ENCODE measurements around the gene DCBLD1.

DCBLD1 gene

DNA sequence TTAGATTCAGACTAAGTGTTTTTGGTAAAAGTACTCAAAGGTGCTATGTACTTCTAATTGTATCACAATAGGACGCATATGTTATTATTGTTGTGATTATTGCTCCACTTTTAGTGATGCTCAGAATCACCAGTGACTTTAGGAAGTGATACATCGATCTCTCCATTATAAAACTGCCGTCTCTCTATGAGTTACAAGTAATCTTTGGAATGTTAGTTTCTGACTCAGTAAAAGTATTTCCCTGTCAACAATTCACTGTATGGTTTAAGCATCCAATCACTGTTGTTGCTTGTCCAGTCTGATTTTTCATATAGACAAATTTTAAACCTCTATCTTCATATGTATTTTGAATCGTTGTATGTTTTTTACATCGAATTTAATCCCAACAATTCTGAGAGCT is 9.4 kb downstream of the DCBLD1 start:
- TF ChIP-seq, protein P1, sequence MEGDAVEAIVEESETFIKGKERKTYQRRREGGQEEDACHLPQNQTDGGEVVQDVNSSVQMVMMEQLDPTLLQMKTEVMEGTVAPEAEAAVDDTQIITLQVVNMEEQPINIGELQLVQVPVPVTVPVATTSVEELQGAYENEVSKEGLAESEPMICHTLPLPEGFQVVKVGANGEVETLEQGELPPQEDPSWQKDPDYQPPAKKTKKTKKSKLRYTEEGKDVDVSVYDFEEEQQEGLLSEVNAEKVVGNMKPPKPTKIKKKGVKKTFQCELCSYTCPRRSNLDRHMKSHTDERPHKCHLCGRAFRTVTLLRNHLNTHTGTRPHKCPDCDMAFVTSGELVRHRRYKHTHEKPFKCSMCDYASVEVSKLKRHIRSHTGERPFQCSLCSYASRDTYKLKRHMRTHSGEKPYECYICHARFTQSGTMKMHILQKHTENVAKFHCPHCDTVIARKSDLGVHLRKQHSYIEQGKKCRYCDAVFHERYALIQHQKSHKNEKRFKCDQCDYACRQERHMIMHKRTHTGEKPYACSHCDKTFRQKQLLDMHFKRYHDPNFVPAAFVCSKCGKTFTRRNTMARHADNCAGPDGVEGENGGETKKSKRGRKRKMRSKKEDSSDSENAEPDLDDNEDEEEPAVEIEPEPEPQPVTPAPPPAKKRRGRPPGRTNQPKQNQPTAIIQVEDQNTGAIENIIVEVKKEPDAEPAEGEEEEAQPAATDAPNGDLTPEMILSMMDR (IDR thresholded peaks at IDR 0.05; ENCODE audit: insufficient read depth, low read depth, low read length, missing control alignments) = no peak
- peak; percentile 76 for DNase-seq (ENCODE audit: low read depth)
- no peak overlapping the region for H3K4me3 ChIP-seq (ENCODE audit: low read length)

DNA sequence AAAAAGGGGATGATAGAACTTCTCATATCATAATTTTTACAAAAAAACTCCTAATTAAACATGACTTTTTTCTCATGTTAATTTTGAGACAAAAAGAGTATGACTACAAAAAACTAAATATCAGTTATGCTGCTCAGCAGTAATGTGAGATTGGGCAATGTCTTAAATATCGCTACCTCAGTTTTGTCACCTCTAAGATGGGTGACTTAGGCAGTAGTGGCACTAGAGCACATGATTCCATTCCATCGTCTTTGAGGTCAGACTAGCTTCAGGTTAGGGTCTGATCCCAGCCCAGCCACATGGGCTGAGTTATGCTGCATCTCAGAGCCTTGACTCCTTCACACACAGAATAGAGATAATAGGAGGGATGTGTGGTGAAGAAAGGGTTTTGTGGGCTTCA is 11.0 kb downstream of the DCBLD1 start:
- TF ChIP-seq, protein P1 (IDR thresholded peaks at IDR 0.05; ENCODE audit: insufficient read depth, low read depth, low read length, missing control alignments) = no peak
- no peak for DNase-seq (ENCODE audit: low read depth)
- H3K4me3 ChIP-seq (ENCODE audit: low read length) = no peak overlapping the region

DNA sequence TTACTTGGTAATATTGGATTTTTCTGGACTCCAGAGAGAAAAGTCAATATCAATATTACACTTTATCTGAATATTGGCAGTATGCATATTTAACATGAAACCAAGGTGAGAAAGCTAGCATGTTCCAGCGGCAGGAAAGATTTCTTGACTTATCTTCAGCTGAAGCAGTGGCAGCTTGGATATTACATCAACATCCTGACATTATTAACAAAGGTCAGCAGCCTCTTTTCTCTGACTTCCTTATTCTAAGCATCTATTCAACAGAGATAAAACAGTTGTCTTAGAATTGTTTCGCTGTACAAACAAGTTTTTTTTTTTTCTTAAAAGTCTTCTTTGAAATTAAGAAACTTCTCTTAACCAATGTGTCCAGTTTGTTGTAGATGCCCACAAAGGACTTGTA is 11.8 kb downstream of the DCBLD1 start:
- TF ChIP-seq, protein P1 (IDR thresholded peaks at IDR 0.05; ENCODE audit: insufficient read depth, low read depth, low read length, missing control alignments) = no peak
- no peak overlapping the region for H3K4me3 ChIP-seq (ENCODE audit: low read length)
- no peak for DNase-seq (ENCODE audit: low read depth)

DNA sequence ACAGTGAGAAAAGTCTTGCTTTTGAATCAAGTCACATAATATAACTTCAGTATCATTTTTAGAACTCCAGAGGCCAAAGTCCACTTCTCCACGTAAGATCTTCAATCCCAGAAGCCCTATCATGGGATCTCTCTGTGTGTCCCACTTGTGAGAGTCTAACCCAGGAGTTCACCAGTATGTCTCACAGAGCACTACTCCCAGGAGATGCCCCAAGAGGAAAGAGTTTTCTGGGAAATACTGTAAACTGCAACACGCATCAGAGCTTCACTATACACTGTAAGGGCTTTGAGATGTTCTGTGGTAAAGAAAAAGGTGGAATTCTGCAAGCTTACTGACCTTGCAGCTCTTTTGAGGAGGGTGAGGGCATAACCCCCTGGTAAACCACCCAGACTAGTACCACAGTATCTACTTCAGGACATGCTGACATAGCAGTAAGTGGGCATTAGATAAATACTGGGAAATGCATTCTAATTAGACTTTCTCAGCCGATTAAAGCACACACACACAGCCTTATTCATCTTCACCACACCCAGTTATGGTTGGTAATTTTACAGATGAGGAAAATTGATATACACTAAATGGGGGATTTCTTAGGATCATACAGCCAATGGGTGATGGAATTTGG is 12.3 kb downstream of the DCBLD1 start:
- peak; percentile 35 for DNase-seq (ENCODE audit: low read depth)
- H3K4me3 ChIP-seq (ENCODE audit: low read length) = no peak overlapping the region
- TF ChIP-seq, protein P1 (IDR thresholded peaks at IDR 0.05; ENCODE audit: insufficient read depth, low read depth, low read length, missing control alignments) = no peak

DNA sequence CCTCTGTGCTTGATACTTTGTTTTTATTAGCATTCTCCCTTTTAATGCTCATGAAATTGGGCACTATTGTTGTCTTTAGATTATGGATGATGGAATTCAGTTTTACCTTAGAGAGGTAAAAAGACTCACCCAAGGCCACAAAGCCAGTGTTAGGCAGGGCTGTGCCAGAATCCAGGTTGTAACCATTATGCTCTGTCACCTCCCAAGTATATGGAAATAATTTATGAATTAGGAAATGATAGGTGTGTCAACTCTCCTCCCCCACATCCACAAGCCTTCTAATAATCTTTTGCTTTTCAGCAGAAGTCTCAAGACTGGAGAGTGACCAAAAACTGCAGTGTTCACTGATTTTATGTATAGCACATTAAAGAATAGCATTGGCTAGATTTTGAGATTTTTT is 13.0 kb downstream of the DCBLD1 start:
- TF ChIP-seq, protein P1 (IDR thresholded peaks at IDR 0.05; ENCODE audit: insufficient read depth, low read depth, low read length, missing control alignments) = no peak
- H3K4me3 ChIP-seq (ENCODE audit: low read length) = no peak overlapping the region
- DNase-seq (ENCODE audit: low read depth) = peak; percentile 64

DNA sequence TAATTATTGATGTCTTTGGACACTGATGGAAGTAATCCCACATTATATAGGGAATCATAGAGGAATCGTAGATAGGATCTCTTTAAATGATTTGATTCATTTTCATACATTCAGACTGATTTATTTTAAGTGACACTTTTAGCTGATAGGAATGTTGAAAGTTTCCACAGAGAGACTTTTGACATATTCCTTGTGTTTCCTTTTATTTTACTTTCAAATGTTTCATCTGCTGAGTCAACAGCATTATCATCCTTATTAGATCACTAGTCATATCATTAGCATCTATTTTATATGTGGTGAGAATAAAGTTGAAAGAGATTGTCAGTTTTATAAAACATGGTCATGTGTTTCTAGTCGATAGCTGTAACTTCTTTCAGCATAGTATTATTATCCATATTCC is 13.4 kb downstream of the DCBLD1 start:
- TF ChIP-seq, protein P1 (IDR thresholded peaks at IDR 0.05; ENCODE audit: insufficient read depth, low read depth, low read length, missing control alignments) = no peak
- no peak overlapping the region for H3K4me3 ChIP-seq (ENCODE audit: low read length)
- DNase-seq (ENCODE audit: low read depth) = peak; percentile 66

DNA sequence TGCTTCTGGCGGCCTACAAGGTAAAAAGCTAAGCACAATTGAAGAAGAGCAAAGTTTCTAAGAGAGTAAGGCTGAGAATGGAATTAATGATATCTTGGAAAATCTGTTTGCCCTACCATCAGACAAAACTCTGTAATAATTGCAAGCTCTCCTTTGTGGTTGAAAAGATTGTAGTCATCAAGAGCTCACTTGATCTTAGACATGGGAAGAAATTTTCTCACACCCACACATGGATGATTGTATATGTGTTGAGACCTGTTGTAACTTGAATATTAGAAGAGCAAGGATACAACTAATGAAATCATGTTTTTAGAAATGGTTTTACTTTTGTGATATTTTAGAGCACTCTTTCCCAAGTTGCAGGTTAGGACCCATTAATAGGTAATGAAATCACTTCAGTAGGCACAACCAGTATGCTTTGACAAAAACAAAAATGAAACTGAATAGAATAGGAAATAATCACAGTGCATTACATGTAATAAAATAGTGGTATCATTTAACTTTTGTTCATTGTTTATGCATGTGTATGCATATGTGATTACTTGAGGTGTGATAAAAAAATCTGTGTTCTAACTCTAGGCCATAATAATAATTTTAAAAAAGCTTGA is 14.0 kb downstream of the DCBLD1 start:
- no peak overlapping the region for H3K4me3 ChIP-seq (ENCODE audit: low read length)
- TF ChIP-seq, protein P1 (IDR thresholded peaks at IDR 0.05; ENCODE audit: insufficient read depth, low read depth, low read length, missing control alignments) = no peak
- peak; percentile 96 for DNase-seq (ENCODE audit: low read depth)

Measured in epithelial cell of esophagus (primary cell).